Parathyroid adenoma (tissue), 2 donors: Measurements from ENCODE around the gene TMEM141.
"Not testable (repeated sequence)": the region's sequence is repeated elsewhere in the genome, so short reads cannot be mapped to it uniquely, and the experiment has no call there.

Experiments used
- H2AFZ ChIP-seq: fragments of 300-600 bp; sonication (generic); one replicate; pipeline ENCODE4 v1.7.0; 2017; ENCODE audit warnings: antibody characterized with exemption, mild to moderate bottlenecking
- H3K27ac ChIP-seq: fragments of 300-600 bp; sonication (generic); one replicate; pipeline ENCODE4 v1.7.0; 2017
- H3K27me3 ChIP-seq: fragments of 300-600 bp; sonication (generic); one replicate; pipeline ENCODE4 v1.7.0; 2017; ENCODE audit warnings: low read length; ENCODE audit not compliant: control insufficient read depth, insufficient read depth
- H3K36me3 ChIP-seq: fragments of 300-600 bp; sonication (generic); one replicate; pipeline ENCODE4 v1.7.0; 2017; ENCODE audit warnings: low read length; ENCODE audit not compliant: control insufficient read depth, insufficient read depth
- H3K4me1 ChIP-seq: fragments of 300-600 bp; sonication (generic); one replicate; pipeline ENCODE4 v1.7.0; 2017; ENCODE audit warnings: control low read depth
- H3K4me2 ChIP-seq: fragments of 300-600 bp; sonication (generic); one replicate; pipeline ENCODE4 v1.7.0; 2017; ENCODE audit warnings: low read length
- H3K4me3 ChIP-seq: fragments of 300-600 bp; sonication (generic); one replicate; pipeline ENCODE4 v1.7.0; 2017; ENCODE audit warnings: low read depth, low read length
- H3K79me2 ChIP-seq: fragments of 300-600 bp; sonication (generic); one replicate; pipeline ENCODE4 v1.7.0; 2017; ENCODE audit warnings: control low read depth
- H3K9ac ChIP-seq: fragments of 300-600 bp; sonication (generic); one replicate; pipeline ENCODE4 v1.7.0; 2017; ENCODE audit warnings: mild to moderate bottlenecking
- H3K9me3 ChIP-seq: fragments of 300-600 bp; sonication (generic); one replicate; pipeline ENCODE4 v1.7.0; 2017; ENCODE audit warnings: low read length; ENCODE audit not compliant: control insufficient read depth
- CTCF ChIP-seq: fragments of 300-600 bp; sonication (generic); IDR thresholded peaks from one replicate; pipeline ENCODE4 v1.7.0; 2017; ENCODE audit warnings: antibody characterized with exemption, mild to moderate bottlenecking
- donor health status: primary hyperparathyroidism.

TMEM141 gene

GRCh38 chr9:136802321-136802720 lies 11.2 kb downstream of the TMEM141 start:
- H3K27ac ChIP-seq, result no peak overlapping the region
- H2AFZ ChIP-seq, result no peak overlapping the region
- H3K9ac ChIP-seq, result no peak overlapping the region
- H3K27me3 ChIP-seq, result no peaks in the 10 kb centered on the region
- no peaks in the 10 kb centered on the region for H3K36me3 ChIP-seq
- H3K79me2 ChIP-seq, result no peaks in the 10 kb centered on the region
- no peaks in the 10 kb centered on the region for H3K9me3 ChIP-seq
- no peak overlapping the region for H3K4me2 ChIP-seq
- no peaks in the 10 kb centered on the region for H3K4me1 ChIP-seq
- H3K4me3 ChIP-seq, result no peak overlapping the region
- no peak for TF ChIP-seq CTCF

DNA sequence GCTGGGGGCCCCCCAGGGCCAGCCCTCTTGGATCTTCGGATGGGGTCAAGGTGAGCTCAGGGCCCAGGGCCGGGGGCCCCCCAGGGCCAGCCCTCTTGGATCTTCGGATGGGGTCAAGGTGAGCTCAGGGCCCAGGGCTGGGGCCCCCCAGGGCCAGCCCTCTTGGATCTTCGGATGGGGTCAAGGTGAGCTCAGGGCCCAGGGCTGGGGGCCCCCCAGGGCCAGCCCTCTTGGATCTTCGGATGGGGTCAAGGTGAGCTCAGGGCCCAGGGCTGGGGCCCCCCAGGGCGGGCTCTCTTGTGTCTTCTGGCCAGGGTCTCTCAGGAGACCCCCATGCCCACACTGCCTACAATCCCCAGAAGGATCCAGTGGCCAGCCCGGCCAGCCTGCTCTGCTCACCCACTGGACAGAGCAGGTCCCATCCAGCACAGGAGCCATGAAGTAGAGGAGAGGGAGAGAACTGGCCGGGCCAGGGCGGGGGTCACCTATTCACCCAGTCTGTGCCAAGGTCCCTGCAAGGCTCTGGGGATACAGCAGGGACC lies 11.9 kb downstream of the TMEM141 start:
- not testable (repeated sequence) for H3K79me2 ChIP-seq, H3K9me3 ChIP-seq, H3K4me3 ChIP-seq, H3K4me2 ChIP-seq, H3K27me3 ChIP-seq, H3K9ac ChIP-seq, H3K36me3 ChIP-seq, H3K27ac ChIP-seq, H2AFZ ChIP-seq, H3K4me1 ChIP-seq

- H3K4me3 ChIP-seq, result no peak overlapping the region
- no peaks in the 10 kb centered on the region for H3K9me3 ChIP-seq
- H3K4me1 ChIP-seq, result no peaks in the 10 kb centered on the region
- H3K36me3 ChIP-seq, result no peaks in the 10 kb centered on the region
- no peak for TF ChIP-seq CTCF
- H3K79me2 ChIP-seq, result no peaks in the 10 kb centered on the region
- H3K9ac ChIP-seq, result no peak overlapping the region
- no peak overlapping the region for H2AFZ ChIP-seq
- H3K4me2 ChIP-seq, result no peak overlapping the region
- no peaks in the 10 kb centered on the region for H3K27me3 ChIP-seq
- no peak overlapping the region for H3K27ac ChIP-seq
Measured at GRCh38 chr9:136803551-136804508, 12.7 kb downstream of the TMEM141 start.

GRCh38 chr9:136804509-136805206 lies 13.5 kb downstream of the TMEM141 start:
- TF ChIP-seq CTCF, result no peak
- H3K27me3 ChIP-seq, result no peaks in the 10 kb centered on the region
- no peaks in the 10 kb centered on the region for H3K79me2 ChIP-seq
- H3K27ac ChIP-seq, result no peak overlapping the region
- H3K36me3 ChIP-seq, result no peaks in the 10 kb centered on the region
- H3K4me1 ChIP-seq, result no peaks in the 10 kb centered on the region
- H3K9me3 ChIP-seq, result no peaks in the 10 kb centered on the region
- H2AFZ ChIP-seq, result no peak overlapping the region
- no peak overlapping the region for H3K9ac ChIP-seq
- no peak overlapping the region for H3K4me3 ChIP-seq
- H3K4me2 ChIP-seq, result no peak overlapping the region

DNA sequence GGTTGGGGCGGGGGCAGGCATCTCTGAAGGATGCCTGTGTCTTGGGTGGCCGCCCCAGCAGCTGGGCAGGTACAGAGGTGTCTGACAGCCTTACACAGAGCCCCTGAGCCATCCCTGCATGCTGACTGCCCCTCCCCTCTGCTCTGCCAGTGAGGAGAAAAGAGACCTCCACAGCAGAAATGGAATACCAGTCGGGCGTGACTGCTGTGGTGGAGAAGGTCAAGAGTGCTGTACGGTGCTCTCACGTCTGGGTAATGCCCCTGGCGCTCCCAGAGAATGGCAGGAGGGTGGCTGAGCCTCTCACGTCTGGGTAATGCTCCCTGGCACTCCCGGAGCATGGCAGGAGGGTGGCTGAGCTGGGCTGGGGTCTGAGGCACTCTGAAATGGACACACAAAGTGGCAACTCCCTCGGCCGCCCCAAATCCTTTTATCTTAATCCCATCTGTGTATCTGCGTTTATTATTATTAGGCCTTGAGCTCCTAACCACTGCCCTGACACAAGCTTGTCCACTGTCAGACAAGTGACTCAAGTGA lies 14.1 kb downstream of the TMEM141 start:
- H2AFZ ChIP-seq, result no peak overlapping the region
- H3K4me1 ChIP-seq, result no peaks in the 10 kb centered on the region
- no peak for TF ChIP-seq CTCF
- H3K79me2 ChIP-seq, result no peaks in the 10 kb centered on the region
- H3K4me3 ChIP-seq, result no peak overlapping the region
- no peaks in the 10 kb centered on the region for H3K27me3 ChIP-seq
- H3K36me3 ChIP-seq, result no peaks in the 10 kb centered on the region
- H3K4me2 ChIP-seq, result no peak overlapping the region
- no peak overlapping the region for H3K27ac ChIP-seq
- H3K9me3 ChIP-seq, result no peaks in the 10 kb centered on the region
- H3K9ac ChIP-seq, result no peak overlapping the region
